ENCODE data around the gene PADI1. TPM values are rescaled to one million over a fixed set of nuclear protein-coding genes. Genes with fewer than 3 reads are reported as not detected.
A peak's percentile ranks its signal among the peaks of the same experiment; 100 is the strongest.

The PADI1 gene
- total RNA-seq, 1 experiment from 2014 or later, result 0.24 TPM

GRCh38 chr1:17201201-17202021, 3.5 kb upstream of the PADI1 start:
- Histone ChIP-seq H3K4ac (ENCODE audit: low read depth, low read length) (no peak overlapping the region), H3T11ph (ENCODE audit: low read length) (no peak overlapping the region), H3K23me2 (ENCODE audit: insufficient read length, low read depth, low read length, poor library complexity, severe bottlenecking) (no peaks in the 10 kb centered on the region), H3K79me2 (ENCODE audit: insufficient read depth, low read length) (no peaks in the 10 kb centered on the region), H4K91ac (ENCODE audit: insufficient read length, low read depth, low read length) (no peak overlapping the region), H3K18ac (ENCODE audit: insufficient read length, low read depth, low read length) (no peak overlapping the region), H3K9me3 (ENCODE audit: control insufficient read depth, low read depth, low read length) (no peaks in the 10 kb centered on the region), H3K14ac (ENCODE audit: insufficient read depth, low read length) (no peak overlapping the region; the same call in 1 of the 2 replicates), H2AK5ac (ENCODE audit: insufficient read length, low read length) (no peak overlapping the region), H4K5ac (ENCODE audit: insufficient read length, low read depth, low read length) (no peak overlapping the region), H3K4me1 (ENCODE audit: insufficient read depth, low read length) (no peaks in the 10 kb centered on the region), H4K20me1 (ENCODE audit: control insufficient read depth, insufficient read depth, insufficient read length) (no peaks in the 10 kb centered on the region), H3K4me2 (ENCODE audit: insufficient read depth, insufficient read length, low read length) (no peak overlapping the region), H4K8ac (replicated peaks; ENCODE audit: insufficient read length, low read depth, low read length) (no peak overlapping the region), H3K23ac (ENCODE audit: insufficient read length, low read depth, low read length) (no peak overlapping the region), H3K79me1 (ENCODE audit: insufficient read depth, low read depth, low read length, poor library complexity, severe bottlenecking) (no peaks in the 10 kb centered on the region), H3K9ac (ENCODE audit: extremely low read depth, insufficient read length, low read length) (no peak overlapping the region), H2BK12ac (ENCODE audit: insufficient read length, low read depth, low read length) (no peak overlapping the region), H3K56ac (ENCODE audit: insufficient read length, low read depth, low read length) (no peak overlapping the region), H2BK20ac (ENCODE audit: low read depth, low read length, poor library complexity, severe bottlenecking) (no peak overlapping the region), H2BK15ac (ENCODE audit: low read depth, low read length) (no peak overlapping the region), H2AFZ (ENCODE audit: low read length) (no peak overlapping the region), H3K27me3 (ENCODE audit: insufficient read depth, low read length) (no peaks in the 10 kb centered on the region), H2BK120ac (ENCODE audit: low read depth, low read length, poor library complexity, severe bottlenecking) (peak overlapping the region; percentile 11), H2BK5ac (ENCODE audit: insufficient read length, low read length) (no peak overlapping the region), H3K27ac (ENCODE audit: insufficient read length, low read depth, low read length) (no peak overlapping the region)
- peak overlapping the region in 2 of 3 experiments; percentile 31 to 79; a peak in 1 of 7 replicates for H3K27ac Mint-ChIP-seq
- no peaks in the 10 kb centered on the region; a peak in 1 of 7 replicates for H3K36me3 Mint-ChIP-seq (ENCODE audit: insufficient read depth in 1 of 3, low read depth in 3 of 3)
- DNase-seq, result peak; percentile 33
- WGBS (ENCODE audit: extremely low coverage, insufficient read length, low lambda C conversion rate), result no CpG with 5 or more reads among the region's 9 CpGs
- no peak overlapping the region for H3K4me3 Mint-ChIP-seq
- no peaks in the 10 kb centered on the region for H3K9me3 Mint-ChIP-seq
- H3K27me3 Mint-ChIP-seq (ENCODE audit: low read depth), result peaks cover 13% of the 10 kb centered on the region
- TF ChIP-seq, protein P1, sequence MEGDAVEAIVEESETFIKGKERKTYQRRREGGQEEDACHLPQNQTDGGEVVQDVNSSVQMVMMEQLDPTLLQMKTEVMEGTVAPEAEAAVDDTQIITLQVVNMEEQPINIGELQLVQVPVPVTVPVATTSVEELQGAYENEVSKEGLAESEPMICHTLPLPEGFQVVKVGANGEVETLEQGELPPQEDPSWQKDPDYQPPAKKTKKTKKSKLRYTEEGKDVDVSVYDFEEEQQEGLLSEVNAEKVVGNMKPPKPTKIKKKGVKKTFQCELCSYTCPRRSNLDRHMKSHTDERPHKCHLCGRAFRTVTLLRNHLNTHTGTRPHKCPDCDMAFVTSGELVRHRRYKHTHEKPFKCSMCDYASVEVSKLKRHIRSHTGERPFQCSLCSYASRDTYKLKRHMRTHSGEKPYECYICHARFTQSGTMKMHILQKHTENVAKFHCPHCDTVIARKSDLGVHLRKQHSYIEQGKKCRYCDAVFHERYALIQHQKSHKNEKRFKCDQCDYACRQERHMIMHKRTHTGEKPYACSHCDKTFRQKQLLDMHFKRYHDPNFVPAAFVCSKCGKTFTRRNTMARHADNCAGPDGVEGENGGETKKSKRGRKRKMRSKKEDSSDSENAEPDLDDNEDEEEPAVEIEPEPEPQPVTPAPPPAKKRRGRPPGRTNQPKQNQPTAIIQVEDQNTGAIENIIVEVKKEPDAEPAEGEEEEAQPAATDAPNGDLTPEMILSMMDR (conservative IDR thresholded peaks at IDR 0.05), result no peak
- peaks cover 7 to 15% of the 10 kb centered on the region in 2 experiments for H3K4me1 Mint-ChIP-seq

Measured in H9 (cell line).